Osteoblast (primary cell): ENCODE measurements around the gene PAN3. TPM values are rescaled to one million over a fixed set of nuclear protein-coding genes. Genes with fewer than 3 reads are reported as not detected.

ENCODE experiments used
- DNase-seq: peaks from one replicate; pipeline ENCODE4 v3.0.0; 2011; ENCODE audit warnings: low spot score, mixed read lengths; ENCODE audit not compliant: insufficient read length; ENCODE audit errors: missing footprints
- H2AFZ ChIP-seq: 2 replicates; pipeline ENCODE4 v1.6.0; 2011; ENCODE audit warnings: mild to moderate bottlenecking, low read length
- H3K27ac ChIP-seq: 2 replicates; pipeline ENCODE4 v1.5.1; 2011; ENCODE audit warnings: mild to moderate bottlenecking, low read depth, low read length, moderate library complexity
- H3K27me3 ChIP-seq: 2 replicates; pipeline ENCODE4 v1.6.0; 2012; ENCODE audit warnings: mild to moderate bottlenecking, control low read depth, inconsistent platforms, low read length, moderate library complexity; ENCODE audit not compliant: insufficient read depth
- H3K36me3 ChIP-seq: 2 replicates; pipeline ENCODE4 v1.5.1; 2011; ENCODE audit warnings: mild to moderate bottlenecking, low read length, control low read depth, moderate library complexity; ENCODE audit not compliant: insufficient read depth
- H3K4me1 ChIP-seq: 2 replicates; pipeline ENCODE4 v1.5.1; 2011; ENCODE audit warnings: mild to moderate bottlenecking, low read length, control low read depth, moderate library complexity; ENCODE audit not compliant: insufficient read depth
- H3K4me2 ChIP-seq: 2 replicates; pipeline ENCODE4 v1.6.0; 2011; ENCODE audit warnings: mild to moderate bottlenecking, low read length; ENCODE audit not compliant: insufficient read depth
- H3K4me3 ChIP-seq: fragments of 200-600 bp; sonication (generic); 3 replicates; pipeline ENCODE4 v1.5.1; 2012; ENCODE audit warnings: mild to moderate bottlenecking, low read length, inconsistent platforms; ENCODE audit not compliant: insufficient read depth
- H3K79me2 ChIP-seq: 2 replicates; pipeline ENCODE4 v1.6.0; 2012; ENCODE audit warnings: mild to moderate bottlenecking, low read length, control low read depth, inconsistent platforms; ENCODE audit not compliant: insufficient read depth
- H3K9me3 ChIP-seq: 2 replicates; pipeline ENCODE4 v1.5.1; 2011; ENCODE audit warnings: low read depth, low read length, control low read depth
- H4K20me1 ChIP-seq: 2 replicates; pipeline ENCODE4 v1.6.0; 2012; ENCODE audit warnings: mild to moderate bottlenecking, low read length, control low read depth; ENCODE audit not compliant: insufficient read depth
- total RNA-seq: library from RNA; depleted of rRNA; stranded (reverse); fragments of >200 nt; gene quantifications from 2 replicates; pipeline ENCODE4 v1.2.3, GENCODE V29; 2012
- TF ChIP-seq, protein P1 (sequence below): IDR thresholded peaks from 2 replicates; pipeline ENCODE4 v1.5.1; 2011; ENCODE audit warnings: mild to moderate bottlenecking, low read depth, low read length, moderate library complexity; ENCODE audit errors: extremely low read depth

PAN3 gene
- total RNA-seq, 1 donor, result 27.5 TPM

DNA sequence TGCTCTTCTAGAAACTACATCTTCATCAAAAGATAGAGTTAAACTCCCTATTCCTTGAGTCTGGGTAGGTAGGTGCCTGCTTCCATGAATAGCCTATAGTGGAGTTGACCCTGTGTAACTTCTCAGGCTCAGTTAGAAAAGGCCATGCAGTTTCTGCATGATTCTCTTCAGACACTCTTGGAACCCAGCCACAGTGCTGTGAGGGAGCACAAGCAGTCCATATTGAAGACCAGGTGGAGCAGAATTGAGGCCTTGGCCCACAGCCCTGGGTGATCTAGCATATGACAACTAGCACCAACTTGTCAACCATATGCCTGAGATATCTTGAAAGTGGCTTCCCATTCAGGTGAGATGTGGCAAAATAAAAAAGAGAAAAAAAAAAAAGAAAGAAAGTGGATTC, 10.3 kb upstream of the PAN3 start:
- Histone ChIP-seq H3K27ac (no peak overlapping the region), H4K20me1 (no peaks in the 10 kb centered on the region), H3K4me2 (no peak overlapping the region), H3K4me3 (no peak overlapping the region), H2AFZ (no peak overlapping the region), H3K27me3 (no peaks in the 10 kb centered on the region), H3K36me3 (no peaks in the 10 kb centered on the region), H3K4me1 (no peaks in the 10 kb centered on the region), H3K9me3 (no peaks in the 10 kb centered on the region), H3K79me2 (no peaks in the 10 kb centered on the region)
- no peak for DNase-seq
- TF ChIP-seq, protein P1, sequence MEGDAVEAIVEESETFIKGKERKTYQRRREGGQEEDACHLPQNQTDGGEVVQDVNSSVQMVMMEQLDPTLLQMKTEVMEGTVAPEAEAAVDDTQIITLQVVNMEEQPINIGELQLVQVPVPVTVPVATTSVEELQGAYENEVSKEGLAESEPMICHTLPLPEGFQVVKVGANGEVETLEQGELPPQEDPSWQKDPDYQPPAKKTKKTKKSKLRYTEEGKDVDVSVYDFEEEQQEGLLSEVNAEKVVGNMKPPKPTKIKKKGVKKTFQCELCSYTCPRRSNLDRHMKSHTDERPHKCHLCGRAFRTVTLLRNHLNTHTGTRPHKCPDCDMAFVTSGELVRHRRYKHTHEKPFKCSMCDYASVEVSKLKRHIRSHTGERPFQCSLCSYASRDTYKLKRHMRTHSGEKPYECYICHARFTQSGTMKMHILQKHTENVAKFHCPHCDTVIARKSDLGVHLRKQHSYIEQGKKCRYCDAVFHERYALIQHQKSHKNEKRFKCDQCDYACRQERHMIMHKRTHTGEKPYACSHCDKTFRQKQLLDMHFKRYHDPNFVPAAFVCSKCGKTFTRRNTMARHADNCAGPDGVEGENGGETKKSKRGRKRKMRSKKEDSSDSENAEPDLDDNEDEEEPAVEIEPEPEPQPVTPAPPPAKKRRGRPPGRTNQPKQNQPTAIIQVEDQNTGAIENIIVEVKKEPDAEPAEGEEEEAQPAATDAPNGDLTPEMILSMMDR, result no peak

DNA sequence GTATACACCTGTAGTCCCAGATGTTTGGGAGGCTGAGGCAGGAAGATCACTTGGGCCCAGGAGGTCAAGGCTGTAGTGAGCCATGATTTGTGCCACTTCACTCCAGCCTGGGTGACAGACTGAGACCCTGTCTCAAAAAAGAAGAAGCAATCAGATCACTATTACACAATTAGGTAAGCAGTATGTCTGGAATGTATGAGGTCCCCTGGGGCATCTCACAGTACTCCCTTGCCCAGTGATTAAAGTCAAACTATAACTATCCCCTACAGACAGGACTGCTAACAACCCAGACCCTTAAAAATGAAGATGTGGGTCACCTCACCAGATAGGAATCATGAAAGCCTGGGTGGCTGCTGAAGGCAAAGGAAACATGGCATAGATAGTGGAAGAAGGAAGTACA, 9.4 kb upstream of the PAN3 start:
- Histone ChIP-seq H4K20me1 (no peaks in the 10 kb centered on the region), H3K4me3 (no peak overlapping the region), H3K9me3 (no peaks in the 10 kb centered on the region), H3K4me2 (no peak overlapping the region), H3K79me2 (no peaks in the 10 kb centered on the region), H2AFZ (no peak overlapping the region), H3K27me3 (no peaks in the 10 kb centered on the region), H3K27ac (no peak overlapping the region), H3K36me3 (no peaks in the 10 kb centered on the region), H3K4me1 (no peaks in the 10 kb centered on the region)
- TF ChIP-seq, protein P1, result no peak
- DNase-seq, result no peak

DNA sequence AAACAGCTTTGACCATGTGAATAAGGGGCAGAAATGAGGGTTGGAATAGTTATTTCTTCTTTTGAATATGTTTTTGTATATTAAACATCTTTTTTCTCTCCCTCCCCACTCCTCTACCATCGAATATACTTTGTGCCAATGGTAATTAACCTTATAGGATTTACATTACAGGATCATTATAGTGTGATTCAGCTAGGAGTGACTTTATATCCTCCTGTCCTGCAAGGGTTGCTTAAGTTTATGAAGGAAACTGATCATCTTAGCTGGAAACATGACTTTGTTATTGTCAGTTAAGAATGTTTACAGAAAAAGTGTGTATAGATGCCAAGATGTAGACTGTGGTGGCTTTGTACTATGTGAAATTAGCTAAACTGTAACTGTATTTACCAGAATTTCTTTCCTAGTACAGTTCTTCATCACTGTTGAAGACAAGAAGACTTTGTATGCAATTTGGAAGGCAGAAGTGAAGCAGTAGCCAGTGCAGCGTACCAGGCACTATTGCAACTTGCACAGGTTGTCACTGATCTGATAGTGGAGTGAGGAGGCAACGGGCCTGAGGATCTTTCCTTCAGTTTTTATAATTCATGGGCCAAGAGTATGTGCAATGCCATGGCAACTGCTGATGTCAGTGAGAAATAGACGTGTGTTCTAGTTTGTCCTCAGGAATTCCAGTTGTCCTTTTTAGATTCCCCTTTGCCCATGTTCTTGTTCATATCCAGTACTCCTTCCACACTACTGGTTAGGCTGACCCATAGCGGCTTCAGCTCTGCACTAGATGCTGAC, 8.2 kb upstream of the PAN3 start:
- Histone ChIP-seq H3K4me3 (no peak overlapping the region), H3K27me3 (no peaks in the 10 kb centered on the region), H3K4me2 (no peak overlapping the region), H3K36me3 (no peaks in the 10 kb centered on the region), H3K79me2 (no peaks in the 10 kb centered on the region), H3K27ac (no peak overlapping the region), H4K20me1 (no peaks in the 10 kb centered on the region), H3K4me1 (no peaks in the 10 kb centered on the region), H2AFZ (no peak overlapping the region), H3K9me3 (no peaks in the 10 kb centered on the region)
- DNase-seq, result no peak
- TF ChIP-seq, protein P1, result no peak

DNA sequence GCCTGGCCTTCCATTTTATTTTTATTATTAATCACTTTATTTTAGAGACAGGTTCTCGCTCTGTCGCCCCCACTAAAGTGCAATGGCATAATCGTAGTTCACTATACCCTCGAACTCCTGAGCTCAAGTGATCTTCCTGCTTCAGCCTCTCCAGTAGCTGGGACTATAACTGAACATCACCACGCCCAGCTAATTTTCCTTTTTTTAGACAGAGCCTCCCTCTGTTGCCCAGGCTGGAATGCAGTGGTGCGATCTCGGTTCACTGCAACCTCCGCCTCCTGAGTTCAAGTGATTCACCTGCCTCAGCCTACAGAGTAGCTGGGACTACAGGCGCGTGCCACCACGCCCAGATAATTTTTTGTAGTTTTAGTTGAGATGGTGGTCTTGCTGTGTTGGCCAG, 6.7 kb upstream of the PAN3 start:
- H3K79me2 ChIP-seq, result no peaks in the 10 kb centered on the region
- H4K20me1 ChIP-seq, result no peaks in the 10 kb centered on the region
- H3K4me3 ChIP-seq, result no peak overlapping the region
- H3K9me3 ChIP-seq, result no peaks in the 10 kb centered on the region
- no peak overlapping the region for H2AFZ ChIP-seq
- no peak for DNase-seq
- H3K36me3 ChIP-seq, result no peaks in the 10 kb centered on the region
- H3K4me1 ChIP-seq, result peaks cover 1% of the 10 kb centered on the region
- TF ChIP-seq, protein P1, result no peak
- no peak overlapping the region for H3K4me2 ChIP-seq
- no peak overlapping the region for H3K27ac ChIP-seq
- no peaks in the 10 kb centered on the region for H3K27me3 ChIP-seq
